Testis (tissue), 2 donors: ENCODE results near the gene ELFN1.

Source experiments
- POLR2A ChIP-seq: fragments of 450-650 bp; IDR thresholded peaks from one replicate; pipeline ENCODE4 v1.6.1; 2017; ENCODE audit warnings: antibody characterized with exemption, mild to moderate bottlenecking, moderate library complexity
- TF ChIP-seq, protein P1 (sequence below), 3 experiments: fragments of 450-650 bp in 2 of 3; fragments of 200-600 bp in 1 of 3; sonication (generic) in 1 of 3; IDR thresholded peaks; one replicate each; pipeline ENCODE4 v1.5.1; 2016 to 2019; ENCODE audit warnings: antibody characterized with exemption in 3 of 3, mild to moderate bottlenecking in 2 of 3, moderate library complexity in 1 of 3

DNA sequence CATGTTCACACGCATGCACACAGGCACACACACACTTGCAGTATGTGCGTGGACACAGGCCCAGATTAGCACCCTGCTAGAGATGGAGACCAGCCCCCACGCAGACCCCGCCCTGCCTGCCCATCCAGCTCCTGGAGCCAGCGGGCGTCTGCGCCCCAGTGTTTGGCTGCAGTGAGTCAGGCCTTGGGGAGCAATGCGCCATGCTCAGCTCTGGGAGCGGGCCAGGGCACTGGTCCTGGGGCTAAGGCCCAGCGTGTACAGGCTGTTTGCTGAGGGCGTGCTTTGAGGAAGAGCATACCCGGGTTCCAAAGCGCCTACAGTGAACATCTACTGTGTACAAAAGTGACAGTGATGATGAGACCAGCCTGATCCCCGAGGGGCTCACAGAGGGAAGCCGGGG lies 16.0 kb upstream of the ELFN1 start:
- TF ChIP-seq, protein P1, sequence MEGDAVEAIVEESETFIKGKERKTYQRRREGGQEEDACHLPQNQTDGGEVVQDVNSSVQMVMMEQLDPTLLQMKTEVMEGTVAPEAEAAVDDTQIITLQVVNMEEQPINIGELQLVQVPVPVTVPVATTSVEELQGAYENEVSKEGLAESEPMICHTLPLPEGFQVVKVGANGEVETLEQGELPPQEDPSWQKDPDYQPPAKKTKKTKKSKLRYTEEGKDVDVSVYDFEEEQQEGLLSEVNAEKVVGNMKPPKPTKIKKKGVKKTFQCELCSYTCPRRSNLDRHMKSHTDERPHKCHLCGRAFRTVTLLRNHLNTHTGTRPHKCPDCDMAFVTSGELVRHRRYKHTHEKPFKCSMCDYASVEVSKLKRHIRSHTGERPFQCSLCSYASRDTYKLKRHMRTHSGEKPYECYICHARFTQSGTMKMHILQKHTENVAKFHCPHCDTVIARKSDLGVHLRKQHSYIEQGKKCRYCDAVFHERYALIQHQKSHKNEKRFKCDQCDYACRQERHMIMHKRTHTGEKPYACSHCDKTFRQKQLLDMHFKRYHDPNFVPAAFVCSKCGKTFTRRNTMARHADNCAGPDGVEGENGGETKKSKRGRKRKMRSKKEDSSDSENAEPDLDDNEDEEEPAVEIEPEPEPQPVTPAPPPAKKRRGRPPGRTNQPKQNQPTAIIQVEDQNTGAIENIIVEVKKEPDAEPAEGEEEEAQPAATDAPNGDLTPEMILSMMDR (IDR thresholded peaks at IDR 0.05): no peak
- no peak for TF ChIP-seq POLR2A
